Measurements from ENCODE around the gene TMPRSS9.

The TMPRSS9 gene

GRCh38 chr19:2421581-2422306, 61.7 kb downstream of the TMPRSS9 start:
- DNase-seq (ENCODE audit: low read depth in 2 of 2): no peak

DNA sequence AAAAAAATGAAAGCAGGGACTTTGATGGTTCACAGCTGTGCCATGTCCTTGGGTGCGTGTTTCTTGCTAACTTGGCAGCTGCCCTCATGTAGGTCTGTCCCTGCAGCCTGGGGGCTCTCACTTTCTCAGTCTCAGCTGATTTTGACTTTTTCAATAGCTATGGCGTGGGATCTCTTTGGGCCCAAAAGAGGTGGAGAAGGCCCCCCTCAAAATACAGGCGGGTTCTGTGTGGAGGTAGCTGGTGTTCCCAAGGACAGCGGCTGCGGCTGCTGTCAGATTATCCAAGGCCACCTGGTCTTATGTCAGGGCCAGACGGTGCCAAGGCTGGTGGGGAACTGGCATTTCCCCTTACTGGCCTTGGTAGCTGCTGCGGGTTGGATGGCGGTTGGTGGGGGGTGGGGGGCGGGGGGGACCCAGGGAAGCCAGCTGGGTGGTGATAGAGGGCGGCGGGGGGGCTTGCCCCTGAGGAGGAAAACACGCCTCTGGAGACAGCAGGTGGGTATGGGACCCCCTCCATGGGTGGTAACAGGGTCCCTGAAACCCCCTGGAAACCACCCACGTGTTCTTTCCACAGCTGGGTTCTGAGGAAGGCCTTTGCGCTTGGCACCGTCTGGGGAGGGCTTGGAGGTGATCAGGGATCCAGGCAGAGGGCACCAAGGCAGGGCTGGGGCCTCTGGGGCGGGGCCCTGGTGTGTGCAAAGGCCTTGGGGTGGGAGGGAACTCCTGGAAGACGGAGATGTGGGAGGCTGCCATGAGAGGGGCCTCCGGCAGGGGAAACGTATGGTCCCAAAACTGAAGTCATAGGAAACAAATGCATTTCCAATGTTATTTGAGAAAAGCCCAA, 63.2 kb downstream of the TMPRSS9 start:
- no peak for DNase-seq (ENCODE audit: low read depth in 2 of 2)

GRCh38 chr19:2423915-2424685, 64.0 kb downstream of the TMPRSS9 start:
- no peak for DNase-seq (ENCODE audit: low read depth in 2 of 2)

- no peak for DNase-seq (ENCODE audit: low read depth in 2 of 2)
Observed at GRCh38 chr19:2424686-2425621, 64.9 kb downstream of the TMPRSS9 start.

GRCh38 chr19:2425622-2426581, 65.8 kb downstream of the TMPRSS9 start:
- no peak for DNase-seq (ENCODE audit: low read depth in 2 of 2)

GRCh38 chr19:2426611-2427428, 66.8 kb downstream of the TMPRSS9 start:
- peak; percentile 23 to 36 for DNase-seq (ENCODE audit: low read depth in 2 of 2)

- DNase-seq (ENCODE audit: low read depth in 2 of 2): peak; percentile 93 to 94
Observed at GRCh38 chr19:2427429-2428320, 67.6 kb downstream of the TMPRSS9 start, which contains the start of gene TIMM13. TIMM13 (minus strand) TSS chr19:2427586; CDS start chr19:2427533, 53 bp downstream.

- DNase-seq (ENCODE audit: low read depth in 2 of 2): no peak
Observed at GRCh38 chr19:2428321-2428690, 68.2 kb downstream of the TMPRSS9 start.

DNA sequence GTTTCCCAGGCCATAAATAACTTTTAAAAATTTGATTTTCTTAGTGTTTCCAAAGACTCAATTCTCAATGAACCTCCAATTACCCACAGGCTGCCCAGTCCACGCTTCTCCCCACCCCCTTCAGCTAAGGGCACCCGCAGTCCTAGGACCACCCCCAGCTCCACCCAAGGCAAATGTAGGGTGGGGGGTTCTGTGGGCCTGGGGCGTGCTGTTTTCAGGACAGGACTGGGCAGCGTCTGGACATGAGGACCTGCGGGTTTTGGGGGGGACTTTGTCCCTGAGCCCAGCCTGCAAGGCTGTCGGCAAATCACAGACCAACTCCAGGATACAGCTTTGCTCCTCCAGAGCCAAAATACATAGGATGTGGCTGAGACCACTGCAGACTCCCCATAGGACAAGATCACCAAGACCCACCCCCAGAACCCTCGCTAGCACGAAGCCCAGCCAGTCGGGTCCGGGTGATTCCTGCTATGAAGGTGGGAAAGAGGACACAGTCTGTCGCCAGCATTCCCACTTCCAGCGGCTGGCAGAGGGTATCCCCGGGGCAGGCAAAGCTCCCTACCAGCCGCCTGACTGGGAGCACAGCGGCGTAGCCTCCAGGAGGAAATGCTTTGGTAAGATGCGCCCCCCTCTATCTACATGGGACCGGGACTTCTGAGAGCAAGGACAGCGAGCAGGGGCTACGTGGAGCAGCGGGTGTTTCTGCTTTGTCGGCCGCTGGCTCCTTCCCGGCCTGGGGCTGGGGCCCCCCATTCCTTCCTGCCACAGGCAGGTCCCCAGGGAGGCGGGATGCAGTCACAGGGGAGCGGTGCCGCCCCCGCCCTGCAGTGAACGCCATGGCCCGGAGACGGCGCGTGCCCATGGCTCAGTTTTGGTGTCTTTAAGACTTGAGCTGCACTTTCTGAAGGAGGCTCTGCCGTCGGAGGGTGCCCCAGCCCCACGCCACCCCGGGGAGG, 69.0 kb downstream of the TMPRSS9 start:
- DNase-seq (ENCODE audit: low read depth in 2 of 2): no peak

GRCh38 chr19:2429917-2430535, 70.0 kb downstream of the TMPRSS9 start:
- no peak for DNase-seq (ENCODE audit: low read depth in 2 of 2)

- no peak for DNase-seq (ENCODE audit: low read depth in 2 of 2)
Observed at GRCh38 chr19:2431318-2432055, 71.4 kb downstream of the TMPRSS9 start.

DNA sequence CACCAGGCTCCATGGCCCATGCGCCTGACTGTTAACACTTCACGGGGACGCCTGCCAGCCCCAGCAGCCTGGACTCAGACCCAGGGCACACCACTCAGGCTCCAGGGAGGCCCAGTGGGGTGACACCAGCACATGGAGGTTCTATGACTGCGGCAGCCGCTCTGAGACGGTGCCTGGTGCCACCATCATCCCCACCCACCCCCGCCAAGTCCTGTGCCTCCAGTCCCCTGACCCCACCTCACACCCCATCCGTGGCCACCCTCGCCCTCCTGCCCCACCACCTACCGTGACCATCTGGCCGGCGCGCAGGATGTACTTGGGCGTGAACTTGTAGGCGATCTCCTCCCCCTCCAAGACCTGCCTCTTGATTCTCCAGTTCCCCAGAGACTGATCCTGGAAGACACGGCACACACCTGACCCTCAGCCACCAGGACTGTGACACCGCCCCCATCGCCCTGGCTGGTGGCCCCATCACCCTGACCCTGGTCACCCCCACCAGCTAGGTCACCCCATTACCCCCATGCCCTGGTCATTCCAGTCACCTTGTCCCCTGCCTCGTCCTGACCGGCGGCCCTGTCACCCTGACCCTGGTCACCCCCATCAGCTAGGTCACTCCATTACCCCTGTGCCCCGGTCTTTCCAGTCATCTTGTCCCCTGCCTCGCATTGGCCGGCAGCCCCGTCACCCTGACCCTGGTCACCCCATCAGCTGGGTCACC, 72.2 kb downstream of the TMPRSS9 start:
- DNase-seq (ENCODE audit: low read depth in 2 of 2): no peak

DNA sequence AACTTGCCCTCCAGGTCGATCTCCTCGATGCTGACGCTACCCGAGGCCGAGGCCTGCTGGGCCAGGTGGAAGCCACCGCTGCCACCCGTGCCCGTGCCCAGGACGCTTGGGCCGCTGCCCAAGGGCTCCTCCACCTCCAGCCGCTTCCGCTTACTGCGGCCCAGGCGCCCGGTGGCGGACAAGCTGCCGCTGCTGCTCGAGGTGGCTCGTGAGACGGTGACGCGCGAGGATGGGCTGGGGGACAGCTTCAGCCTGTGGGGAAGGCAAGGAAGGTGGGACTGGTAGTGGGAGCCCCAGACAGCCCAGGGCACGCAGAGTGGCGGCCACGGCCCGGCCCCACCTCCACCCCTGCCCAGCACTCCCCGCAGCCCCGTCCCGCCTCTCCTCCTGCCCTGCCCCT, 73.8 kb downstream of the TMPRSS9 start:
- no peak for DNase-seq (ENCODE audit: low read depth in 2 of 2)

- DNase-seq (ENCODE audit: low read depth in 2 of 2): no peak
Observed at GRCh38 chr19:2434267-2434666, 74.2 kb downstream of the TMPRSS9 start.

DNA sequence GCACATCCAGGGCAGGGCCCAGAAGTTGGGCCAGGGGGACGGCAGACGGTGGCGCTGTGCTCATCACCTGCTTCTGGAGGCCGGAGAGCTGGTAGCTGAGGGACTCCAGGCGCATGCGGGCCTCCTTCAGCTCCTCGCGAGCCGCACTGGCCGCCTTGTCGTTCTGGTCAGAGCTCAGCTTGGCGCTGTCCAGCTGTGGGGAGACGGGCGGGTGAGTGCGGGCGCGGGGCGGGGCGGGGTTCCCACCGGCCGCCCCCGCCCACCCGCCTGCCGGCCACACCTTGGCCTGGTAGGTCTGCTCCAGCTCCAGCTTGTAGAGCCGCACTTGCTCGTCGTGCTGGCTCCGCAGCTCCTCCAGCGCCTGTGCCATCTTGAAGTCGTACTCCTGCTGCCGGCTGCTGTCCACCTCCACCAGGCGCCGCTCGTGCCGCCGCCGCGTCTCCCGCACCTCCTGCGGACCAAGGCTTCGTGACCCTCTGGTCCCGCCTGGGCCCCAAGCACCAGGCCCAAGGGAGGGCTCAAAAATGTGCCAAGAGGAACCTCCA, 74.7 kb downstream of the TMPRSS9 start:
- DNase-seq (ENCODE audit: low read depth in 2 of 2): no peak

Data from stimulated activated CD8-positive, alpha-beta memory T cell treated with anti-CD3 and anti-CD28 coated beads, Interleukin-2, amount 100 ng/mL, for 48 hours (primary cell).